Measurements from ENCODE around the gene GABRG1. TPM values are rescaled to one million over a fixed set of nuclear protein-coding genes. Genes with fewer than 3 reads are reported as not detected.

The GABRG1 gene
- 0.18 TPM for polyA plus RNA-seq (ENCODE audit: insufficient read length)
- long read RNA-seq, donor 1, result 0 reads
- long read RNA-seq, donor 2, result 0 reads
- long read RNA-seq, donor 3, result 0 reads
- long read RNA-seq, donor 4, result 0 reads
- long read RNA-seq, donor 5, result 0 reads
- long read RNA-seq, donor 6, result 0 reads
- long read RNA-seq, donor 7, result 0 reads
- long read RNA-seq, donor 8, result 0 reads

GRCh38 chr4:46123913-46124755, at the start of gene GABRG1:
Gene GABRG1 (minus strand): TSS chr4:46124054. CDS start chr4:46123913, 141 bp downstream.
- DNase-seq, result no peak

- no peak for DNase-seq
Observed at GRCh38 chr4:46146993-46147392, 23.1 kb upstream of the GABRG1 start.

- no peak for DNase-seq
Observed at GRCh38 chr4:46131498-46132057, 7.7 kb upstream of the GABRG1 start.

GRCh38 chr4:46124773-46125413, 1.0 kb upstream of the GABRG1 start:
- peak; percentile 35 for DNase-seq

GRCh38 chr4:46081674-46082073, 42.2 kb downstream of the GABRG1 start:
- DNase-seq, result no peak

- no peak for DNase-seq
Observed at GRCh38 chr4:46081248-46081647, 42.6 kb downstream of the GABRG1 start.

GRCh38 chr4:46073778-46074177, 50.1 kb downstream of the GABRG1 start:
- DNase-seq, result no peak

GRCh38 chr4:46051392-46051791, 72.5 kb downstream of the GABRG1 start:
- no peak for DNase-seq

- no peak for DNase-seq
Observed at GRCh38 chr4:46032056-46032455, 91.8 kb downstream of the GABRG1 start.

GRCh38 chr4:46016306-46016705, 107.5 kb downstream of the GABRG1 start:
- peak; percentile 11 for DNase-seq

- DNase-seq, result no peak
Observed at GRCh38 chr4:45992728-45993127, 131.1 kb downstream of the GABRG1 start.

- no peak for DNase-seq
Observed at GRCh38 chr4:45989775-45990174, 134.1 kb downstream of the GABRG1 start.

- DNase-seq, result no peak
Observed at GRCh38 chr4:45987858-45988257, 136.0 kb downstream of the GABRG1 start.
